Hepatic stellate cell (primary cell): Measurements from ENCODE around the gene LDLRAD4.
"Not testable (repeated sequence)": the region's sequence is repeated elsewhere in the genome, so short reads cannot be mapped to it uniquely, and the experiment has no call there.

Experiments
- DNase-seq: peaks from one replicate; pipeline ENCODE4 v3.0.0; 2011; ENCODE audit warnings: low spot score

The LDLRAD4 gene

DNA sequence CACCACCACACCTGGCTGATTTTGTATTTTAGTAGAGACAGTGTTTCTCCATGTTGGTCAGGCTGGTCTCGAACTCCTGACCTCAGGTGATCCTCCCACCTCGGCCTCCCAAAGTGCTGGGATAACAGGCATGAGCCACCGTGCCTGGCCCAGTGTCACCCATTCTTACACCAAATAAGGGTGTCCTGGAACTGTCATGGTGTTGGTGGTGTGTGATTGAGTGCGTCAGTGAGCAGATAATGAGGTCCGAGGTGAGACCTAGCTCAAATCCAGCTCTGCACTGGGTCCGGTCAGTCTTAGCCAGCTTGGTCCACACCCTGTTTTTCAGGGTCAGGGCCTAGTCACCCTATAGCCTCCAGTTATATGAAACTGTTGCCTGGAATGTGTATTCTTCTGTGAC lies 270.7 kb downstream of the LDLRAD4 start:
- not testable (repeated sequence) for DNase-seq

DNA sequence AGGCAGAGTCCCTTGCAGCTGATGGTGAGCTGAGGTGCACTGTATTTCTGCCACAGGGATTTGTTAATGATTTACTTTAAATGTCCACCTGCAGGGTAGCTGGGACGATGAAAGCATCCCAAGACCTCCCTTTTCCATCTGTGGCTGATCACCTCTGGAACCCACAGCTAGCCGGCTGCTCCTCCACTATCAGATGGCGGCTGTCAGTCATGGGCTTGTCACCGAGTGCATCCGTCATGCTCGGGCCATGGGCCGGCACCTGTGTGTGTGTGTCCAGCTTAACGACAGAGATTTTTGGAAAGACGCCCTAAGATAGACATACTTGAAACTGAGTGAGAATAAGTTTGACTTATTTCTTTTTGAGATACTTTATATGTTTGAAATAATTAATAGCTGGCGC lies 272.6 kb downstream of the LDLRAD4 start:
- no peak for DNase-seq

DNA sequence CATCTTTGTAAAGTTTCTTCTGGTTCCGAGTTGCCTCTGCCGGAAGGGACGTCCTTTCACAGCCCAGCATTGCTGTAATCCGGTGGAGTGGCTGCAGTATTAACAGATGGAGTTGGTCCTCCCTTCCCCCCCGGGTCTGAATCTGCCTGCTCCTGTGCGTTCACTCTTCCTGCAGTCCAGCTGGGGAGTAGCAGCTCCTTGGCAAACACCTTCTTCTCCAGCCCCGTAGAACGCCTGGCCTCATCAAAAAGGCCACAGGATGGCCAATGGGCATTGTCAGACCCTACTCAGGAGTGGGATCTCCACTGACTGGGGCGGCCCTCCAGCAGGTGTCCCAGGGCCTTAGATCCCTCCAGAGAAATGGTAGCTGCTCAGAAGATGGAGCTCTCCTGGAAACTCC lies 273.8 kb downstream of the LDLRAD4 start:
- no peak for DNase-seq

DNA sequence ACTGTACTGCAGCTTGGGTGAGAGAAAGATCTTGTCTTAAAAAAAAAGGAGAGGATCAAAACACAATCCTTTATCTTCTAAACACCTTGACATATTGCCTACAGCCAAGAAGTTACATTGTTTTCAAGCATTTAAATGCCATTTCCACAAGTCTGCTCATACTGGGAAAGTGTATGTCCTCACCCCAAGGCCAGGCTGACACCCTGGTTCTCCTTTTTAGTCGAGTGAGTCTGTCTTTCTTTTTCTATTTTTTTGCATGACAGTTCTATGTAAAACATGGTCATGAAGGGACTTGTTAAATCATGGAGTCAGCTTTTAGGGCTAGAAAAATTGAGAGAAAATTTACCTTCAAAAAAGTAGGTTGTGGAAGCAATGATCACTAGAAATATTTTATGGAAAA lies 274.5 kb downstream of the LDLRAD4 start:
- DNase-seq, result no peak

DNA sequence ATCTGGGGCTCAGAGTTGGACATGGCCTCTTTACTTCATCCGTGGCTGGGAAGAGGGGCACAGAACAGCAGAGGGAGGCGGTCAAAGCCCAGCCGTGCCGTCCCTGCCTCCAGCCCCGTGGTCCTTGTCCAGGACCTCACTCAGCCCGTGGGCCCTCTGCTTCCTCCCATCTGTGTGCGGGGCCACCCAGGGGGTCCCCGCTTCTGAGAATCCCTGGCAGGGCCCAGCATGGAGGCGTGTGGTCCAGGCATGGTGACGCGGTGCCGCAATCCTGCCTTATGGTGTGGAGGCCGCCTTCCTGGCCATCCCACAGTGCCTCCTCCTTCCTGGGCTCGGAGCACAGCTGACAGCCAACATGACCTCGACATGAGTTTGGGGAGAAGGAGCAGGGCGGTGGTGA lies 275.2 kb downstream of the LDLRAD4 start:
- no peak for DNase-seq

DNA sequence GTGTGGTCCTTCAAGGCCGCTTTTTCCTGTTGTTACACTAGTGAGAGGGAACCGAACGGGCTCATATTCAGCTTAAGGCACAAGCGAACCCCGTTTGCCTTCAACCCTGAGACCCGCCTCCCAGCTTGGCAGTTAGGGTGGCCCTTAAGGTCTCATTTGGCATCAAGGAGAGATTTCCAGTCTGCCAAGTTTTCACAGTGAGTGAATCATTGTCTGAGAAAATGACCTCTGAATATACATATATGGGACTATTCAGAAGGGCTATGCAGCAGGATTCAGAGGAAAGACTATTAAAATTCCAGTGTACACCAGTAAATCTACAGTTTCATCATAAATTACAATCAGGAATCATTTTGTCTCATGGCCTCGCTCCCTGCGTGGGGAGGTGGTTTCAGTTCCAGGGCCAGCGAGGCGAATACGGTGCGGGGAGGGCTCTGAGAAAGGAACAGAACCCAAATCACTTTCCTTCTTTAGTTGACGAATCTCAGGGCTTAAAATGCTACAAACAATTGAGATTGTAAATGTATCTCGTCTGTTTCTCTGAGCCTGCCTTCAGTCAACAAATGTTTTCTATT lies 276.4 kb downstream of the LDLRAD4 start:
- DNase-seq, result no peak

DNA sequence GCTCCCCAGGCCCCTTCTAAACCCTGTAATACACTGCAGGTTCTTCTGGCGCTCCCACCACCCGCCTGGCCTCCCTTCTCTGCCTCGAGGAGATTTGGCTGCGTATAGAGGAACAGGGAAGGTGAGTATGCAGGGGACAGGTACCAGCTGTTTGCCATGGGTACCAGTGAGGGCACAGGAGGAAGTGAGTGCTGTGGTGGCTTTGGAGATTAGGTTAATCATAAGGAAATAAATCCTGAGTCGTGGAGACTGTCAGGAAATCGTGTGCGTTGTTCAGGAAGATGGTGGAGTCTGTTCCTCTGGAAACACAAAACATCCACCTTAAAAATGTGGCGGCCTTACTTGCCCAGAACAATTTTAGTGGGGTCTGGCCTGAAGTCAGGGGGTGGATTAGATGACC lies 277.4 kb downstream of the LDLRAD4 start:
- DNase-seq, result no peak

DNA sequence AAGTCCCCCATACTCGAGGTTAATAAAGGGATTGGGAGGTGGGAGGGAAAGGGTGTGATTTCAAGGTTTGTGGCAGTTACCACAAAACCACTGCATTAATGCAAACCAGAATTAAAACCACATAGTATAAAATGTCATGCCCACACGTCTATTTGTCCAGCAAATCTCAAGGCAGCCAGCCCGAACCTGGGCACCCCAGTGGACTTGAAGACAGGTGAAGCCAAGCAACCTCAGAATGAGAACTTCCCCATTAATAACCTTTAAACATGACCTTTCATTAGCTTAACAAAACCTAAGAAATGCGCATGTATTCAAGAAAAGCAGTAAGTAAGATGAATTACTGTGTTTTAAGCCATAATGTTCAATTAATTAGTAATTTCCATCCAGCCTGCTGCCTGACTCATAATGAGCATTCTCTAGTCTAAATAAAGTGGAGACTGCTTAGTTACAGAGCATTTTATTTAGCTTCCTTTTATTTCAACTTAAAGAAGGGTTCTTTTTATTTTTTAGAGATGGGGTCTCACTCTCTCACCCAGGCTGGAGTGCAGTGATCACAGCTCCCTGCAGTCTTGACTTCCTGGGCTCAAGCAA lies 278.2 kb downstream of the LDLRAD4 start:
- DNase-seq, result no peak

DNA sequence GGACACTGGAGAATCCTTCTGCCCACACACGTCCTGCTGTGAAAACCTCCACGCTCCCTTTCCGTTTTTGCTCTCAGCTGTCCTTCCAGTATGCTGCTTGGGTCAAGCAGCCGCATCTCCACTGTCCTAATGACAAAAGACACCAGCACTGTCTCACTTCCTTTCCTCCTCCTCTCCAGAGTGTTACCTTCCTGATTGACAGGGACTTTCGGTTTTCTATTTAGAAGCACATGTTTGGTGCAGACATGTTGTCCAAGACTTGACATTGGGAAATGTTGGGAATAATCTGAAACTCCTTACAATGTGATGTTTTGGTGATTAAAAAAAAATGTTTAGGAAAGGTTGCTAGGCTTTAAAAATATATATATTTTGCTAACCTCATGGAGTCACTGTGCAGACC lies 281.2 kb downstream of the LDLRAD4 start:
- no peak for DNase-seq

DNA sequence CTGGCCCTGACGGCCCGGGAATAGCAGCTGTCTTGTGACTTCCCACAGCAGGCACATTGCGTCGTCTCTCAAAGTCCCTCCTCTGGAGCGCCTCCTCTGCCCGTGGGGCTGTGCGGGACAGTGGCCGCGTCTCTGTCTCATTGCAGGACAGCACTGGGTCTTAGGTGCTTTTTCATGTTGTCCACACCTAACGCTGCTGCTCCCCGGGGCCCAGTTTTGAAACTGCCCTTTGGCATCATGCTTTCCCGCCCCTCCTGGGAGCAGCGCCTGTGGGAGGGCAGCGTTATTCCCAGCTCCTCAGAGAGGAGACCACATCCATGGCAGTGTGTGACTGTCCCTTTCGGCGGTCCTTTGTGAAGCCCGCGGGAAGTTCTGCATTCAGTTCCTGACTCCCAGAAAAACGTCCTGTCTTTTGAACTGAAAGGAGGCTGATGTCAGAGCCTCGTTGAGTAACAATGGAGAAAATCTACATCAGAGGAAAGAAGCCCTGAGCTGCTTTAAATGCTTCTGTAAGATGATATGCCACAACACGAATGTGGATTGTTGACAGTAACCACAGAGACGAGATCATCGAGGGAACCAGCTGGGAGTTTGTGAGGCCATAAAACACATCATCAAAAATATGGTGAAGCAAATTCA lies 281.8 kb downstream of the LDLRAD4 start:
- no peak for DNase-seq

DNA sequence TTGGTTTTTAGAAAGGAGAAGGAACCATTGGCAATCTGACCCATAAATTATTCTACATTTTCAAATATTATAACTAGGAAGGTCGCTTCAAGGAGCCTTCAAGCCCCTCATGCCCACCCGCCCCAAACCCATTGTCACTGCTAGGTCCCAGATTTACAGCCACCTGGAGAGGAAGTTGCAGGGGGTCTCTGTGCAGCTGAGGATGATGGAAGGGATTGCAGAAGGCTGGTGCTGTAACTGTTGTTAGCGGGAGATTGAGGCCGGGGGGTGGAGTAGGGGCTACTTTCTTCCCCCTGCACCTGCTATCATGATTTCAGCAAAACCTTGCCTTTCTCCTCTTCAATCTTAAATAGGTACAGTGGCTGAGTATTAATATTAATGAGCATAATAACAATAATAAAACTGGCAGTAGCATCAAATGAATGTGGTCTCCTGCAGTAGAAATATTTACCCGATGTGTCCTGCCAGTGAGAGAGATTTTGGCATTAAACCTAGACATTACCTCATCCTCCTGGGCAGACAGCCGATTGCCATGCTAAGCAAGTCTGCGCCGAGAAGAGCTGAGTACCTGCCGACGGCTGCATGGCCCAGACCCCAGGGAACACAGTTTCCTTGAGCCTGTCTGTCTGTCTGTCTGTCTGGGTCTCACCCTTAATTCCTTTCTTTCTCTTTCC lies 282.4 kb downstream of the LDLRAD4 start:
- DNase-seq, result no peak

DNA sequence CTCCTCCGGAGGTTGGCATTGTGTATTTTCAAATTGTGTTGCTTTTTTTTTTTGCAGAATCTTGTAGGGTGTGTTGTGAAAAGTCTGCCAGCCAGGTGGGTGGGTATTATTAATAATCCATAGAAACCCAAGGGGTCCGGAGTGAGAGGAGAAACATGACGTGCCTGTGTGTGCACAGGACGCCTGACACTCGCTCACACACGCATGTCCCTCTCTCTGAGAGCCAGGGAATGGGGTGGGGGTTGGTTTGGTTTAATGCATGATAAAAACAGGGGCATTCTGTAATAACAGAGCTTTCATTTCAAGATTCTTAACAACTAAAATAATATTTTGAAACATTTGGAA lies 283.0 kb downstream of the LDLRAD4 start:
- no peak for DNase-seq

DNA sequence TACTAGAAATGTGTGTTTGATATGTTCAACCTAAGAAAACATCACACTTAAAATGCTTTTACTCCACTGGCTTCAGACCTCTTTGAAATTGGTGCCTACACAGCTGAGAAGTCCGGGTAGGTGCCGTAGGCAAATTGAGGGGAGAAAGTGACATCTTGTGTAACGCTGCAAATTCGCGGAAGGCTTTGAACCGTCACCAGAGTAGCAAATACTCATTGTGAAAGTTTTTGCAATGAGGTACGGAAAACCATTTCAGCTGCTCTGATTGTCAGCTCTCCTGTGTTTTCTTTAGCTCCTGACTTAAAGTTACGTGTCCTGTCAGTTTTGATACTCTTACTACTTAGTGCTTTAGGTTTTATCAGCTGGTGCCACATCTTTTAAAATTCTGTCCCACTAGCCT lies 283.3 kb downstream of the LDLRAD4 start:
- DNase-seq, result no peak

DNA sequence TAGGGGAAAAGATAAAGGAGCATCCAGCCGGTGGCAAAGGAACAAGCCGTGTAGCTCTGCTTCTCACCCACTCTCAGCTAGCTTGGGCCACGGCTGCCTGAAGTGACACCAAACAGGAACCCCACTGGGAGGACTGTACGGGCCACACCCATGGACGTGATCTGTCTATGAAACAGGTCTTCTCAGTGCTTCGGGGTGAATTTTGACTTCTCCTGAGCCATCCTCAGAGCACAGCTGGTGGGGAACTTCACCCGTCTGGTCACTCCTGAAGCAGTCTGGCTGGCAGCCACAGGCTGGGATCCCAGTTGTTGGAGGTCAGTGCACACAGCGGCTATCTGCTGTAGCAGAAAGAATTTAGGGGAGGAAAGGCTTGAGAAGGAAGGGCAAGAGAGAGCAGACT lies 284.0 kb downstream of the LDLRAD4 start:
- no peak for DNase-seq

DNA sequence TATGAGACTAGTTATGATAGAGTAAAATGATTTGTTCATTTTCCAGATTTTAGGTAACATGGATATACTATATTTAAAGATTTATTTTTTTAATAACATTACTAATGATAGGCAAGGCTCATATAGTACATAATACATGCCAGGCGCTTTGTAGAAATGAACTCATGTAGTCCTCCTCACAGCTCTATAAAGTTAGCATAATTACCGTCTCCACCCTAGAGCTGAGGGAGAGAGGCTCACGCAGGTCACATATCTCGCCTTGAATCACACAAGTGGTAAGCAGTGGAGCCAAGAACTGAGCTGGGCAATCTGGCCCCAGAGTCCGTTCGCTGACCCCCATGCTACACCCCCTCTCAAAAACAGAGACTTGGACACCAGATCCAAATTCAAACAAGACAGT lies 285.3 kb downstream of the LDLRAD4 start:
- DNase-seq, result no peak

DNA sequence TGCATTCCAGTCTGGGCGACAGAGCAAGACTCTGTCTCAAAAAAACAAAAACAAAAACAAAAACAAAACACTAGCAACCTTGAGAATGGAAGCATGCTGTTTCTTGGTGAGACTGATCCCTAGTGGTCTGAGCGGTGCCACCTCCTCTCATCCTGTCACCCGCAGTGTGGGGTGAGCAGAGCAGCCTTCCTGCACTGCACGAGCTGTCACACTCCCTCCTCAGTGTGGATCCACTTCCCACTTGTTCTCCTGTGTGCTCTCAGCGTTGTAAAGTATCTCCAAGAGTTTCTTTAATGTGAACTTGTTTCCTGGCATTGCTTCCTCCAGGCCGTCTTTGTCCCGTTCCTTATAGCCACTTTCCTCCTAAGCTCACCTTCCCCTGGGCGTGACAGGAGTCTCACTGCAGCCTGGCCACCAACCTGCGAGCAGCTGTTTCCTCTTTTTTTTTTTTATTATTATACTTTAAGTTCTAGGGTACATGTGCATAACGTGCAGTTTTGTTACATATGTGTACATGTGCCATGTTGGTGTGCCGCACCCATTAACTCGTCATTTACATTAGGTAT lies 287.3 kb downstream of the LDLRAD4 start:
- no peak for DNase-seq

DNA sequence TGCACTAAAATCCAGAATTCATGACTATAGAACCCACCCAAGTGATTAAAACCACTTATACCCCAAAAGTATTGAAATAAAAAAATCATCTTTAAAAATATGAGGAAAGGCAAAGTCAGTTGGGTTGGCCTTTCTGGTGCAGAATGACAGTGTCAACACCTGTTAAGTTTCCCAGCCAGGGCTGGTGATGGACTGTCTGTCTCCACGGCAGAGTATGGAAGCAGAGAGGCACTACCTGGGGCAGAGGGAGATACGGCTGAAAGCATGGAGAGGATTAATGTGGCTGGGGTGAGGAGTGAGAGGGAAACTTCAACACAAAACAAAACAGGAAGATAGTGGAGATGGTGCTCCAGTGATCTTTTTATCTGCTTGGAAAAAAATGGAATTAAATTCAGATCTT lies 292.0 kb downstream of the LDLRAD4 start:
- no peak for DNase-seq

DNA sequence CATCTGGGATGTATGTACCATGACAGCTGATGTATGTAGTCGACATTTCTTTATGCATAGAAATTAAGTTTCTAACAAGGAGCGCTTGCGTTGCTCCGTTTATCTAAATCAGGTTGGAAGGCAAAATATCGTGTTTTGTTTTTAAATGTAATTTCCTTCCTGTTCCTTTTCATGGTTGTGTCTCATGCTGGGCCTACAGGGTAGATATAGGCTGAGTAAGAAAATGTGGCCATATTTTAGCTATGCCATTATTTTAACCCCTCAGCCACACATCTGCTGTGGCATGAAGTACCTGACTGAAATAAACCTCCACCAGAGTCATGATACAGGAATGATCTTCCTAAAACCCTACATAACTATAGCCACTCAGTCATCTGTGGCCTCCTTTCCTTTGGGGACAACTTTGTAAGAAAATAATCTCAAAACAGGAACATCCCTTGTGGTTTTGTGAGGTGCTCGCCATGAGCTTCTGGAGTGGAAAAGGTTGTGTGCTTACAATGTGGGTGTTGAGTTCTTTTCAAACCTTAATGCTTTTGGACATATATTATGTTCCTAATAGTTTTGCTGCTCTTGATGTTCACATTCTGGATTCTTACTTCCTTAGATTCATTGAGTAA lies 293.5 kb downstream of the LDLRAD4 start:
- no peak for DNase-seq

DNA sequence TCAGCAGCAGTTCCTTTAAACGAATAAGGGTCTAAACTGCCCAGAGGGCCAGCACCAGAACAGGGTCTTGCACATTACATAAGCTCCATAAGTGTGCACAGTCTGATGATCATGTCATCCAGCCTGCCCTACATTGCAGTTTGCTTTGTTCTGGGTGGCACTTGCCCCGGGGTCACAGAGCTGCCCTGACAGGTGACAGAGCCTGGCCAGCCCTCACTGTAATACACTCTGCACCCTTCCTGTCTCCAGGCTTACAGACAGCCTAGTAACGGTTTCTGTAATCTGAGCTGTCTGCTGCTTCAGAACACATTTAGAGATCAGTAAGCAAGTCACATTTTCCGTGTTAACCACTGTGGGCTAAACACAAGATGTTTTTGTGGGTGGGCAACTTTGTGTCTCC lies 294.5 kb downstream of the LDLRAD4 start:
- DNase-seq, result no peak

DNA sequence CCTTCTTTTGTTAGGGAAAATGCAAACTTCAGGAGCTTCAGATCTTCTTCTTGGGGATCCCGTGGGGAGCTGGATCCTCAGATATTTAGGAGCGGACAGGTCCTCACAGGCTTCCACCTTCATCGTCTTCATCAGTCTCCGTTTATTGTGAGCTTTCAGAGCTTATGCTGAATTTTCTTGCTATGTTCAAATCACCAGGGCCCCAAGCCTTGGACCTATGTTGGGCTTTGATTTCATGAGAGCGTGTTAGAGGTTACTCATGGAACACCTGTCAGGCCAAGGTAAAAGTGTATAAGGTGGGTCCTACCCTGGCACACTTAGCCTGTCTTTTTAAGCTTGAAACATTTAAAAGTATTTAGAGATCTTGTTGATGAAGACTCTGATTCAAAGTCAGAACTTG lies 294.9 kb downstream of the LDLRAD4 start:
- DNase-seq, result no peak

DNA sequence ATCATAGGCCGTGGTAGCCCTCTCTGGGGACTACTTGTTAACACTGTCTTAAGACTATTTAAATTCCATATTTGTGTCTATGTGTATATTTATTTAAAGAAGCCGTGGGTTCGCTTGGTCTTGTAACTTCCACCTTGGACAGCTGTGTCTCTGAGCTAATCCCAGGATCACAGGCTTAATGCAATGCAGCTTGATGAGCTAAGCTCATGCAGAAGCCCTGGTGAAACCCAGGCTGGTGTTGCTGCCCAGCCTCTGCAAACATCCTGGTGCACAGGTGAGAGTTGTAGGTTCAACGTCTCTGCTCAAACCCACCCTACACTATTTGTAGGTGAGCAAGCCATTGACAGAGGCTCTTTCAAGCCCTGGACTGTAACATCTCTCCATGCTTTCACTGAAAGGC lies 296.0 kb downstream of the LDLRAD4 start:
- no peak for DNase-seq

DNA sequence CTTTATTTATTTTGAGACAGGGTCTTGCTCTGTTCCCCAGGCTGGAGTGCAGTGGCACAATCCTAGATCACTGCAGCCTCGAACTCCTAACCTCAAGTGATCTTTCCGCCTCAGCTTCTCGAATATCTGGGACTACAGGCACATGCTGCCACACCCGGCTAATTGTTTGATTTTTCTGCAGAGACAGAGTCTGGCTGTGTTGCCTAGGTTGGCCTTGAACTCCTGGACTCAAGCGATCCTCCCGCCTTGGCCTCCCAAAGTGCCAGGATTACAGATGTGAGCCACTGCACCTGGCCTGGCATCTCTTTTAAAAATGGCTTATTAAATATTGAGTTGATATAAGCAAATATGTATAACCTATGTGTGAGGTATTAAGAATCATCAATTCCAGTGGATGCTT lies 298.3 kb downstream of the LDLRAD4 start:
- DNase-seq, result no peak

DNA sequence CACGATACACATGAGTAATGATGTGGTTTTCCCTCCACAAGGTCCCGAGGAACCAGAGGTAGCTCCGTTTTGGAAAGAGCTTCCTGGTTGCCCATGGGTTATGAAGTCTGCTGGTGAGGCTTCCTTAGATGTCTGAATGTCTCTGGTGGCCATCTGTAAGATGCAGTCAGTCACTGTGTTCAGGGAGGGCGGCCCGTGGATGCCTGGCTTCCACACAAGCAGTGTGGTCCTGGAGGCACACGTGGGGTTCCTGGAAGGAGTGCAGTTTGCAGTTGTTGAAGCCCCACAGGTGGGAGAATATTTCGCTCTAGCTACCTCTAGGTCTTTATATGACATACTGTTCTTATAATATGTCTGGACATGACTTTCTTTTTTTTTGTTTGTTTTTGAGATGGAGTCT lies 298.8 kb downstream of the LDLRAD4 start:
- DNase-seq, result no peak
